Thyroid gland (tissue), 4 donors: ENCODE data around the gene CPLX1. TPM values are rescaled to one million over a fixed set of nuclear protein-coding genes. Genes with fewer than 3 reads are reported as not detected.

Source experiments
- DNase-seq, 2 donors: peaks; one replicate each; pipeline ENCODE4 v3.0.0-alpha.2; 2019
- H3K27ac ChIP-seq, 3 donors: fragments of 200-600 bp; sonication (generic); 1 replicate in 2 of 3; 2 replicates in 1 of 3; pipeline ENCODE4 v1.5.1; 2016 to 2019; ENCODE audit warnings: mild to moderate bottlenecking in 1 of 3, moderate library complexity in 1 of 3
- H3K27me3 ChIP-seq: fragments of 200-600 bp; sonication (generic); one replicate; pipeline ENCODE4 v1.5.1; 2019
- H3K36me3 ChIP-seq, 2 donors: fragments of 200-600 bp; sonication (generic); one replicate each; pipeline ENCODE4 v1.5.1; 2016 to 2019
- H3K4me1 ChIP-seq, 2 donors: fragments of 200-600 bp; sonication (generic); one replicate each; pipeline ENCODE4 v1.5.1; 2017 to 2019
- H3K4me3 ChIP-seq, 3 donors: fragments of 200-600 bp; sonication (generic); replicated peaks in 1 of 3; 1 replicate in 2 of 3; 2 replicates in 1 of 3; pipeline ENCODE4 v1.5.1; 2016; ENCODE audit warnings: mild to moderate bottlenecking in 1 of 3
- H3K9me3 ChIP-seq: fragments of 200-600 bp; sonication (generic); one replicate; pipeline ENCODE4 v1.5.1; 2017
- POLR2A ChIP-seq, 2 donors: fragments of 450-650 bp; IDR thresholded peaks; one replicate each; pipeline ENCODE4 v1.6.1; 2017; ENCODE audit warnings: antibody characterized with exemption in 2 of 2, mild to moderate bottlenecking in 2 of 2, moderate library complexity in 1 of 2
- WGBS, 2 donors: methylation state at CpG; one replicate each; pipeline ENCODE4 v1.1.5; 2017; 5-methylcytosine and 5-hydroxymethylcytosine counted together
- intact Hi-C: fragments of 100-400 bp; cut with DNase I; formaldehyde crosslinking; loops from one replicate; pipeline ENCODE4 v1.15.1; 2023
- total RNA-seq, 4 donors: library from RNA; depleted of rRNA; stranded (reverse); fragments of >200 nt; gene quantifications; one replicate each; pipeline ENCODE4 v1.2.3, GENCODE V29; 2016
- TF ChIP-seq, protein P1 (sequence below), 6 experiments: fragments of 200-600 bp in 3 of 6; fragments of 450-650 bp in 3 of 6; sonication (generic) in 3 of 6; IDR thresholded peaks; one replicate each; pipeline ENCODE4 v1.5.1; 2016 to 2019; ENCODE audit warnings: antibody characterized with exemption in 6 of 6, mild to moderate bottlenecking in 2 of 6, inconsistent platforms in 1 of 6, moderate library complexity in 1 of 6

The CPLX1 gene
- total RNA-seq, 4 donors from 2014 or later: 0.75 to 3.2 (median 1.4) TPM; not detected in 1

DNA sequence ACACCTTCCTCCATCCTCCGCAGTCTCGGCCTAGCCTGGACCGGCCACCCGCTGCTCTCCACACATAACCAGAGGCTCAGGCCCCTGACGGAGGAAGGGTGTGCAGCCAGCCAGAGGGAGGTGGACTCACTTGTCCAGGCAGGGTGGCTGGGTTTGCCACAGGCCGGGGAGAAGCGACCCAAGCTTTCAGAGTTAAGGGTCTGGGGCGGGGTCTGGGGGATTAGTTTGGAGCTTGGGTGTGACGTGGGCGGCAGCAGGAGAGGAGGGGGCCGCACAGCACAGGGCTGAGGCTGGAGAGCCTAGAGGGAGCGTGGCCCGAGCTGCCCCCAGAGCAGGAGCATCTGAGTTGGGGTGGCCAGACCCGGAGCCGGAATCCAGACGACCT lies 22.4 kb upstream of the CPLX1 start:
- H3K9me3 ChIP-seq: no peaks in the 10 kb centered on the region
- H3K27me3 ChIP-seq: no peaks in the 10 kb centered on the region
- no peak overlapping the region for H3K4me3 ChIP-seq
- H3K36me3 ChIP-seq: peaks cover 25 to 26% of the 10 kb centered on the region in 2 donors
- intact Hi-C loops: no loop called here
- H3K27ac ChIP-seq: no peak overlapping the region
- no peak for TF ChIP-seq POLR2A (IDR thresholded peaks at IDR 0.05)
- TF ChIP-seq, protein P1, sequence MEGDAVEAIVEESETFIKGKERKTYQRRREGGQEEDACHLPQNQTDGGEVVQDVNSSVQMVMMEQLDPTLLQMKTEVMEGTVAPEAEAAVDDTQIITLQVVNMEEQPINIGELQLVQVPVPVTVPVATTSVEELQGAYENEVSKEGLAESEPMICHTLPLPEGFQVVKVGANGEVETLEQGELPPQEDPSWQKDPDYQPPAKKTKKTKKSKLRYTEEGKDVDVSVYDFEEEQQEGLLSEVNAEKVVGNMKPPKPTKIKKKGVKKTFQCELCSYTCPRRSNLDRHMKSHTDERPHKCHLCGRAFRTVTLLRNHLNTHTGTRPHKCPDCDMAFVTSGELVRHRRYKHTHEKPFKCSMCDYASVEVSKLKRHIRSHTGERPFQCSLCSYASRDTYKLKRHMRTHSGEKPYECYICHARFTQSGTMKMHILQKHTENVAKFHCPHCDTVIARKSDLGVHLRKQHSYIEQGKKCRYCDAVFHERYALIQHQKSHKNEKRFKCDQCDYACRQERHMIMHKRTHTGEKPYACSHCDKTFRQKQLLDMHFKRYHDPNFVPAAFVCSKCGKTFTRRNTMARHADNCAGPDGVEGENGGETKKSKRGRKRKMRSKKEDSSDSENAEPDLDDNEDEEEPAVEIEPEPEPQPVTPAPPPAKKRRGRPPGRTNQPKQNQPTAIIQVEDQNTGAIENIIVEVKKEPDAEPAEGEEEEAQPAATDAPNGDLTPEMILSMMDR (IDR thresholded peaks at IDR 0.05): no peak
- H3K4me1 ChIP-seq: no peaks in the 10 kb centered on the region
- DNase-seq: no peak
- 92% methylated on average over 15 to 16 of the region's 16 CpGs for WGBS, 2 donors

DNA sequence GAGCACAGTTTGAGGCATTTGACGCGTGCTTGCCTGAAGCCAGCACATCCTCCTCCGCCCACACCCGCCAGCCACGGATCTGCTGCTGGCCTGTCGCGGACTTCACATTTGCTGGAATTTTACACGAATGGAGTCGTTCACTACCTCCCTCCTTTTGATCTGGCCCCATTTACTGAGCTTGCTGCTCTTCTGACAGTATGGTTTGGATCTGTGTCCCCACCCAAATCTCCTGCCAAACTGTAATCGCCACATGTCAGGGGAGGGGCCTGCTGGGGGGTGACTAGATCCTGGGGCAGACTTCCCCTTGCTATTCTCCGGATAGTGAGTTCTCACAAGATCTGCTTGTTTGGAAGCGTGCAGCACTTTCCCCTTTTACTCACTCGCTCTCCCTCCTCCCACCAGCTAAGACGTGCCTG lies 19.9 kb upstream of the CPLX1 start:
- peaks cover 12 to 22% of the 10 kb centered on the region in 2 donors for H3K36me3 ChIP-seq
- WGBS, 2 donors: 78 to 81% methylated on average over 14 of the region's 14 CpGs
- DNase-seq: no peak
- no peak for TF ChIP-seq POLR2A (IDR thresholded peaks at IDR 0.05)
- TF ChIP-seq, protein P1 (IDR thresholded peaks at IDR 0.05): no peak
- intact Hi-C loops: no loop called here
- H3K27me3 ChIP-seq: no peaks in the 10 kb centered on the region
- no peaks in the 10 kb centered on the region for H3K9me3 ChIP-seq
- H3K4me1 ChIP-seq: no peaks in the 10 kb centered on the region
- no peak overlapping the region for H3K4me3 ChIP-seq
- no peak overlapping the region for H3K27ac ChIP-seq

DNA sequence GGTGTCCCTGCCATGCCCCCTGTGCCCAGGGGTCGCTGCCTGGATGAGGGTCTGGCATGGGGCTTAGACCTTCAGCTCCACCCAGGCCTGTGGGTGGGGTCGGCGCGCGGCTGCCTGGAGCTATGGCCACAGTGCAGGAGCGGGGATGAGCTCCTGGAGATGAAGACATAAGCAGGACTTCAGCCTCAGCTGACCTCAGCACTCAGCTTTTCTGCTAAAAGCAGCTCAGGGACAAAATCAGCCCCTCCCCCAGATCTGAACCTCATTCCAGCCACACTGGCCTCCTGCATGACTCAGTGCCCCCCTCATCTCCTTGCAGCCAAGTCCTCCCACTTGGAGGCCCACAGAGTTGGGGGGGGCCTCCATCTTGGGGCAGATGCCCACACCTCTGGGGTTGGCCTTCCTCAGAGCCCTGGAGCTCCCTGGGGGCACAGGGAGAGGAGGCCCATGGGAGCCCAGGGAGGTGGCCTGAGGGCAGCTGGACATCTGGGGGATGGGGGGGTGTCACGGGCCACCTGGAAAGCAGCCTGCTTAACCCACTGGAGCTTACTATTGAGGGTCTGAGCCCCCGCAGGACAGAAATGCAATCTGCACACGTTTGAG lies 19.4 kb upstream of the CPLX1 start:
- TF ChIP-seq POLR2A (IDR thresholded peaks at IDR 0.05): no peak
- TF ChIP-seq, protein P1 (IDR thresholded peaks at IDR 0.05): no peak
- no peaks in the 10 kb centered on the region for H3K27me3 ChIP-seq
- WGBS, 2 donors: 63 to 71% methylated on average over 2 to 4 of the region's 9 CpGs
- DNase-seq: no peak
- H3K9me3 ChIP-seq: no peaks in the 10 kb centered on the region
- no peak overlapping the region for H3K4me3 ChIP-seq
- intact Hi-C loops: no loop called here
- H3K27ac ChIP-seq: no peak overlapping the region
- H3K36me3 ChIP-seq: peaks cover 8 to 16% of the 10 kb centered on the region in 2 donors
- no peaks in the 10 kb centered on the region for H3K4me1 ChIP-seq

DNA sequence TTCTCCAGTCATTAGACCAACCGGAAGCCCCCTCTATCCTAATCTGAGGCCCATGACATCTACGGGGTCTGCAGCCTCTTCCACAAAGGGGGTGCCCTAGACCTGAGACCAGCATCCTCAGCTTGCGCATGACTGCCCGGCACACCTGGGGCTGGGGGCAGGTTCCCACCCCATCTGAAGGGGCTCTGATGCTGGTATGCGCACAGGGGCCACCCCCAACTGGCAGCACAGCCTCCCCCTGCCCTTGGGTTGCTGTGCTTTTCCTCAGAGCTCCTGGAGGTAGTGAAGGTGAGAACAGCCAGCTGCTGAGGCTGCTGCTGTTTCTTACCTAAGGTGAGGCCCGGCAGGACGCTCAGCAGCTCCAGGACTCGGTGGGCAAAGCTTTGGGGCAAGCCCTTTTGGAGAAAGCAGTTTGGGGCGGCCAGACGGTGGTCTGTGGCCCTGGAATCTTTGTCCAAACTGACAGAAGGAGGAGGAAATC lies 18.9 kb upstream of the CPLX1 start:
- H3K4me3 ChIP-seq: no peak overlapping the region
- intact Hi-C loops: no loop called here
- no peak for DNase-seq
- H3K4me1 ChIP-seq: no peaks in the 10 kb centered on the region
- no peaks in the 10 kb centered on the region for H3K9me3 ChIP-seq
- H3K27ac ChIP-seq: no peak overlapping the region
- H3K36me3 ChIP-seq: peaks cover 6 to 11% of the 10 kb centered on the region in 2 donors
- no peak for TF ChIP-seq POLR2A (IDR thresholded peaks at IDR 0.05)
- TF ChIP-seq, protein P1 (IDR thresholded peaks at IDR 0.05): no peak
- H3K27me3 ChIP-seq: no peaks in the 10 kb centered on the region
- WGBS, 2 donors: 90 to 98% methylated on average over 7 to 9 of the region's 10 CpGs

DNA sequence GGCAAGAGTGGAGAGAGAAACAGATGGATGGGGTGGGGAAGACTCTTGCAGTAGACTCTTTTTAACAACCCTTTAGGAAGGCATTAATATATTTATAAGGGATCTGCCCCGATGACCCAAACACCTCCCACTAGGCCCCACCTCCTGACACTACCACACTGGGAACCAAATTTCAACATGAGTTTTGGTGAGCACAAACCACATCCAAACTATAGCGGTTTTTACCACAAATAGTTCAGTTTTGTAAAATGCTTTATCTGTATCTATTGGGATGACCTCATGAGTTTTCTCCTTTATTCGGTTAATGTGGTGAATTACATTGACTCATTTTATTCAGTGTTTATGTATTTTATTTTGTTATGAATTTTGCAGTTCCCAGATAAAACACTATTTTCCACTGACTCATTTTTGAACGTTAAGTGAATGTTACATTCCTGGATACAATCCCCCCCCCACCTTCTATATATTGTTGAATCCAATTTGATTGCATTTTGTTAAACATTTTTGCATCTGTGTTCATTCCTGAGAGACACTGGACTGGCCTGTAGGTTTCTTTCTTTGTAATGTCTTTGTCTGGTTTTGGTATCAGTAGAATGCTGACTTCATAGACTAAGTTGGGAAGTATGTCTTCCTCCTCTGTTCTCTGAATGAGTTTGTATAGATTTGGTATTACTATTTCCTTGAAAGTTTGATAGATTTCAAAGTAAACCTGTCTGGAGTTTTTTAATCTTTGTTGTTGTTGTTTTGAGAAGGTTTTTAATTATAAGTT lies 13.9 kb upstream of the CPLX1 start:
- TF ChIP-seq POLR2A (IDR thresholded peaks at IDR 0.05): no peak
- TF ChIP-seq, protein P1 (IDR thresholded peaks at IDR 0.05): no peak
- H3K36me3 ChIP-seq: no peaks in the 10 kb centered on the region

More for the DNA sequence above, 13.9 kb upstream of the CPLX1 start:
- no peaks in the 10 kb centered on the region for H3K9me3 ChIP-seq
- whole genome bisulfite sequencing, 2 donors: 95 to 96% methylated on average over 4 of the region's 4 CpGs
- no peak overlapping the region for H3K27ac ChIP-seq
- H3K4me1 ChIP-seq: no peaks in the 10 kb centered on the region
- no peaks in the 10 kb centered on the region for H3K27me3 ChIP-seq
- DNase-seq: no peak
- no peak overlapping the region for H3K4me3 ChIP-seq
- intact Hi-C loops: no loop called here
